Measurements from ENCODE around the gene CWH43.
A peak's percentile ranks its signal among the peaks of the same experiment; 100 is the strongest.

Gene CWH43

DNA sequence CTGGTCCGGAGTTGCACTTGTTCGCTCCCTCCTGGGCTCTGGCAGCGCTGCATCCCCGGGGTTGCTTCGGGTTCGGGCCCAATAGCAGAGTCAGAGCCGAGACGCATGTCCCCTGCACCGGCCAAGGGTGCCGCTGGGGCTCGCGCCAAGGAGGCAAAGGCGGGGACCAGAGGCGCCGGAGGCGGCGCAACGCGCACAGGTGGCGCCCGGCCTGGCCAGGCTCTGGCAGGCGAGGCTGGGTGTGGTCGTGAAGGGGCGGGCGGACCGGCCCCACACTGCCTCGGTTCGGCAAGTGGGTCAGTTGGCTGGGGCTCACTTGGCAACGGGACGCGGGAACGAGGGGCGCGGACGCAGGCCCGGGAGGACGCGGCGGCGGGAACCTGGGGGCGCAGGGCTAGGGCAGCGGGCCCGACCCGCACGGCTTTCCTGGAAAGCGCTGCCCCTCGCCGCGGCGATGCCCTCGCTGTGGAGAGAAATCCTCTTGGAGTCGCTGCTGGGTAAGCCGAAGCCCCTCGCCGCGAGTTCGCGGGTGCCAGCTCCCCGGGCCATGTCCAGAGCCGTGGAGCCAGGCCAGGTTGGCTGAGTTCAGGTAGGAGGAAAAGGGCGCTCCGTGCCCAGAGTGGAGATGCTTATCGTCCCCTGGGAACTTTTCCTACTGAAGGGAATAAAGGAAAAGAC lies at the start of gene CWH43:
Gene CWH43 (plus strand): TSS at position 300 of the 678 bp plus-strand sequence. CDS start 155 bp downstream, at position 455.
- H3K27ac ChIP-seq = no peak within 1 kb of the TSS
- peak; percentile 42 for DNase-seq
- no peaks in the 10 kb centered on the region for H3K27me3 ChIP-seq (ENCODE audit: insufficient read depth, low read depth, severe bottlenecking)
- peak within 1 kb of the TSS; percentile 26 for H3K4me3 ChIP-seq (ENCODE audit: low read depth, low read length)
- H3K36me3 ChIP-seq = no peaks in the 10 kb centered on the region
- peaks cover 3% of the 10 kb centered on the region for H3K9me3 ChIP-seq (ENCODE audit: severe bottlenecking)
- peak; percentile 13; the same call in 1 of the 2 replicates for TF ChIP-seq CTCF (IDR thresholded peaks at IDR 0.05; ENCODE audit: low read depth, low read length)

DNA sequence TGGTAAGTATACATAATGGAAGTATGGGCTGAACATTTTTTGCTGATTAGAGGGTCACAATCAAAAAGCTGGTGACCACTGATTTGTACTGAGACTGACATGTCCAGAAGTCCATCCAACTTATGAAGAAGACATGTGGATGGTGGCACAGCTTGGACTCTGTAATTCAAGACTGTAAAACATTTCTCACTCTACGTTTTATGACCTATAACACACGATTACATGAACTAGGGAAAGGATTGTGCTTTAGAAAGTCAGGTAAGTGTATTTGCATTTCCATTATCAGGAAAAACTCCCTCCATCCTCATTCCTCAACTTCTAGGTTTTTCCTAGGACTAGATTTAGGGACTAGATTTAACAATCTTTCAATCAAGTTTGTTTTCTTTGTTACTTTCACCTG lies 49.0 kb upstream of the CWH43 start:
- peaks cover 6% of the 10 kb centered on the region for H3K9me3 ChIP-seq (ENCODE audit: severe bottlenecking)
- DNase-seq = no peak
- no peak overlapping the region for H3K4me3 ChIP-seq (ENCODE audit: low read depth, low read length)
- H3K27ac ChIP-seq = no peak overlapping the region
- no peaks in the 10 kb centered on the region for H3K36me3 ChIP-seq
- no peaks in the 10 kb centered on the region for H3K27me3 ChIP-seq (ENCODE audit: insufficient read depth, low read depth, severe bottlenecking)
- no peak for TF ChIP-seq CTCF (IDR thresholded peaks at IDR 0.05; ENCODE audit: low read depth, low read length)

DNA sequence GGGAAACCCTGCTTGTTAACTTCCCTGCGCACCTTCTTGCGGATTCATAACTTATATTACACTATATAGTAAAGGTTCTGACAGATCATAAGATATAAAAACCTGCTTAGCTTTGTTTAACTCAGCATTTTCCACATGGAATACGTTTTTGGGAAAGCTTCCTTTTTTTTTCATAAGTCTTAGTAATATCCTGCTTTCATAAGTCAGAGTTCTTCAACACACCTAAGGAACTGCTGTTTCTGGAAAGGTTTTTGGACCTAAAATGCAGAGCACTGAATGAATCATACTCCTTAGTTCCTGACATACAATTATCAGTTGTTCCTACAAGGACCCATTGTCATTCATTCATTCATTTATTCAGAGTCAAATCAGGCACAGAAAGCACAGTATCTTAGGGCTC lies 47.2 kb upstream of the CWH43 start:
- Histone ChIP-seq H3K27ac (no peak overlapping the region), H3K36me3 (no peaks in the 10 kb centered on the region)

DNA sequence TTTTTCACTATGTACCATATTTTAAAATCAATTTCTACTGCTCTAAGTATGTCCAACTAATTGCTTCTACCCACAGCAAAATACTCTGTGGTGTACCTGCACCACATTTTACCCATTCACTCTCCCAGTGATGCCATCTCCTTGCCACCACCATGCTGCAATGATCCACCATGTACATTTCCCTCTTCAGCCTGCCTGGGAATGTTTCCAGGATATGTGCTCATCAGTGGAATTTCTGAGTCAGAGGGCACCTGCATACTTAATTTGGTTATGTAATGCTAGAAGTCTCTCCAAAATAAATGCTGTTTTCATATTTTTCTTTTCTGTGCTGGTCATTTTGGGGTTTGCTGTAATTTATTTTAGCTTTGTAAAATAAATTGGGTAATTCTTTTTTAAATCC lies 46.3 kb upstream of the CWH43 start:
- H3K27ac ChIP-seq = no peak overlapping the region

More for the DNA sequence above, 47.2 kb upstream of the CWH43 start:
- Histone ChIP-seq H3K27me3 (ENCODE audit: insufficient read depth, low read depth, severe bottlenecking) (no peaks in the 10 kb centered on the region), H3K4me3 (ENCODE audit: low read depth, low read length) (no peak overlapping the region), H3K9me3 (ENCODE audit: severe bottlenecking) (peaks cover 6% of the 10 kb centered on the region)
- DNase-seq = no peak
- no peak for TF ChIP-seq CTCF (IDR thresholded peaks at IDR 0.05; ENCODE audit: low read depth, low read length)

DNA sequence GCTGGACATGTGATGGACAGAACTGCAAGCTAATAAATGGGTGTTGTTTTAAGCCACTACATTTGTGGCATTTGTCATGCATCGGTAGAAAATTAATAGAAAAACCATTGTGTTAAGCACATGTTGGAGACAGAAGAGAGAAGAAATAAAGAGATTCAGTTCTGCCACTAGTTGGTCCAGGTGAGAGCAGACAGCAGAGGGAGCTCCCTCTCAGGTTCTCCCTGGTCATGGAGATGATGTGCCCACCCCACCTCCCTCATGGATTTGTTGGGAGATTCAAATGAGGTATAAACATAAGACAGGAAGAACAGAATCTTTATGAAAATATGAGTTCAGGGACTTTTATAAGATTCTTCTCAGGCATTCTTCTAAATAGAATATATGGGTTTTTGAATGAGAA lies 42.7 kb upstream of the CWH43 start:
- H3K9me3 ChIP-seq (ENCODE audit: severe bottlenecking) = peaks cover 2% of the 10 kb centered on the region
- H3K27me3 ChIP-seq (ENCODE audit: insufficient read depth, low read depth, severe bottlenecking) = no peaks in the 10 kb centered on the region
- H3K27ac ChIP-seq = no peak overlapping the region
- no peaks in the 10 kb centered on the region for H3K36me3 ChIP-seq
- TF ChIP-seq CTCF (IDR thresholded peaks at IDR 0.05; ENCODE audit: low read depth, low read length) = peak; percentile 62; the same call in 1 of the 2 replicates
- no peak overlapping the region for H3K4me3 ChIP-seq (ENCODE audit: low read depth, low read length)
- DNase-seq = peak; percentile 60

More for the DNA sequence above, 46.3 kb upstream of the CWH43 start:
- TF ChIP-seq CTCF (IDR thresholded peaks at IDR 0.05; ENCODE audit: low read depth, low read length) = no peak
- Histone ChIP-seq H3K4me3 (ENCODE audit: low read depth, low read length) (no peak overlapping the region), H3K36me3 (no peaks in the 10 kb centered on the region), H3K27me3 (ENCODE audit: insufficient read depth, low read depth, severe bottlenecking) (no peaks in the 10 kb centered on the region), H3K9me3 (ENCODE audit: severe bottlenecking) (peaks cover 6% of the 10 kb centered on the region)
- no peak for DNase-seq

- H3K36me3 ChIP-seq = no peaks in the 10 kb centered on the region
- no peaks in the 10 kb centered on the region for H3K27me3 ChIP-seq (ENCODE audit: insufficient read depth, low read depth, severe bottlenecking)
- TF ChIP-seq CTCF (IDR thresholded peaks at IDR 0.05; ENCODE audit: low read depth, low read length) = no peak
- DNase-seq = no peak
- no peak overlapping the region for H3K27ac ChIP-seq
- no peaks in the 10 kb centered on the region for H3K9me3 ChIP-seq (ENCODE audit: severe bottlenecking)
- no peak overlapping the region for H3K4me3 ChIP-seq (ENCODE audit: low read depth, low read length)
These were observed 41.8 kb upstream of the CWH43 start for GRCh38 chr4:48944252-48944651.
